Right atrium auricular region (tissue), 2 donors: ENCODE data around the gene SPNS3. TPM values are rescaled to one million over a fixed set of nuclear protein-coding genes. Genes with fewer than 3 reads are reported as not detected.

Source experiments
- DNase-seq: peaks from one replicate; pipeline ENCODE4 v3.0.0-alpha.2; 2019; ENCODE audit warnings: low spot score
- H3K27ac ChIP-seq, 2 donors: fragments of 200-600 bp; sonication (generic); 1 replicate in 1 of 2; 2 replicates in 1 of 2; pipeline ENCODE4 v1.5.1; 2016 to 2019
- H3K27me3 ChIP-seq, 2 donors: fragments of 200-600 bp; sonication (generic); one replicate each; pipeline versions ENCODE4 v1.5.1 to v1.6.0; 2017 to 2019
- H3K36me3 ChIP-seq: fragments of 200-600 bp; sonication (generic); one replicate; pipeline ENCODE4 v1.5.1; 2016
- H3K4me1 ChIP-seq, 2 donors: fragments of 200-600 bp; sonication (generic); one replicate each; pipeline versions ENCODE4 v1.5.1 to v1.6.0; 2017 to 2019
- H3K4me3 ChIP-seq, 2 donors: fragments of 200-600 bp; sonication (generic); 1 replicate in 1 of 2; 2 replicates in 1 of 2; pipeline ENCODE4 v1.5.1; 2017 to 2019; ENCODE audit warnings: mild to moderate bottlenecking in 1 of 2, moderate library complexity in 1 of 2
- H3K9me3 ChIP-seq, 2 donors: fragments of 200-600 bp; sonication (generic); one replicate each; pipeline ENCODE4 v1.5.1; 2019
- total RNA-seq, 2 donors: library from RNA; depleted of rRNA; stranded (reverse); fragments of >200 nt; gene quantifications; one replicate each; pipeline ENCODE4 v1.1.0, GENCODE V29; 2016
- TF ChIP-seq, protein P1 (sequence below), 2 donors: fragments of 200-600 bp; sonication (generic); IDR thresholded peaks; one replicate each; pipeline ENCODE4 v1.5.1; 2019; ENCODE audit warnings: antibody characterized with exemption in 2 of 2

The SPNS3 gene
- total RNA-seq, 2 donors from 2014 or later, result not detected

DNA sequence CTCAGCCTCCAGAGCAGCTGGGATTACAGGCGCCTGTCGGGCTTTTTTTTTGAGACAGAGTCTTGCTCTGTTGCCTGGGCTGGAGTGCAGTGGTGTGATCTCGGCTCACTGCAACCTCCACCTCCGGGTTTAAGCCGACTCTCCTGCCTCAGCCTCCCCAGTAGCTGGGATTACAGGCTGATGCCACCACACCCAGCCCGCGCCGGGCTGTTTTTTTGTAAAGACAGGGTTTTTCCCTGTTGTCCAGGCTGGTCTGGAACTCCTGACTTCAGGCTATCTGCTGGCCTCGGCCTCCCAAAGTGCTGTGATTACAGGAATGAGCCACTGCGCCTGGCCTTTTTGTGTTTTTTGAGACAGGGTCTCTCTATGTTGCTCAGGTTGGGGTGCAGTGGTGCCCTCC is 27.4 kb upstream of the SPNS3 start:
- Histone ChIP-seq H3K27ac (no peak overlapping the region), H3K4me3 (no peak overlapping the region), H3K4me1 (no peaks in the 10 kb centered on the region), H3K36me3 (no peaks in the 10 kb centered on the region), H3K27me3 (no peaks in the 10 kb centered on the region), H3K9me3 (no peaks in the 10 kb centered on the region)
- DNase-seq, result no peak
- TF ChIP-seq, protein P1, sequence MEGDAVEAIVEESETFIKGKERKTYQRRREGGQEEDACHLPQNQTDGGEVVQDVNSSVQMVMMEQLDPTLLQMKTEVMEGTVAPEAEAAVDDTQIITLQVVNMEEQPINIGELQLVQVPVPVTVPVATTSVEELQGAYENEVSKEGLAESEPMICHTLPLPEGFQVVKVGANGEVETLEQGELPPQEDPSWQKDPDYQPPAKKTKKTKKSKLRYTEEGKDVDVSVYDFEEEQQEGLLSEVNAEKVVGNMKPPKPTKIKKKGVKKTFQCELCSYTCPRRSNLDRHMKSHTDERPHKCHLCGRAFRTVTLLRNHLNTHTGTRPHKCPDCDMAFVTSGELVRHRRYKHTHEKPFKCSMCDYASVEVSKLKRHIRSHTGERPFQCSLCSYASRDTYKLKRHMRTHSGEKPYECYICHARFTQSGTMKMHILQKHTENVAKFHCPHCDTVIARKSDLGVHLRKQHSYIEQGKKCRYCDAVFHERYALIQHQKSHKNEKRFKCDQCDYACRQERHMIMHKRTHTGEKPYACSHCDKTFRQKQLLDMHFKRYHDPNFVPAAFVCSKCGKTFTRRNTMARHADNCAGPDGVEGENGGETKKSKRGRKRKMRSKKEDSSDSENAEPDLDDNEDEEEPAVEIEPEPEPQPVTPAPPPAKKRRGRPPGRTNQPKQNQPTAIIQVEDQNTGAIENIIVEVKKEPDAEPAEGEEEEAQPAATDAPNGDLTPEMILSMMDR (IDR thresholded peaks at IDR 0.05), result no peak

DNA sequence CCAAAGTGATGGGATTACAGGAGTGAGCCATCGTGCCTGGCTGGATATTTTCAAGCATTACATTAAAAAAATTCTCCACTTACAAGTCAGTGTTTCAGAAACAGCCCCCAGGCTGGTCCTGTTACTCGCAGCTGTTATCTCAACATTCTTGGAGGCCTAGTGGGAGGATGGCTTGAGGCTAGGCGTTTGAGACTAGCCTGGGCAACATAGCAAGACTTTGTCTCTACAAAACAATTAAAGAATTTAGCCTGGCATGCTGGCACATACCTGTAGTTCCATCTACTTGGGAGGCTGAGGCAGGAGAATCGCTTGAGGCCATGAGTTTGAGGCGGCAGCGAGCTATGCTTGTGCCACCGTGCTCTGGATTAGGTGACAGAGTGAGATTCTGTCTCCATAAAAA is 26.5 kb upstream of the SPNS3 start:
- Histone ChIP-seq H3K4me1 (no peaks in the 10 kb centered on the region), H3K27me3 (no peaks in the 10 kb centered on the region), H3K36me3 (no peaks in the 10 kb centered on the region), H3K27ac (no peak overlapping the region), H3K4me3 (no peak overlapping the region), H3K9me3 (no peaks in the 10 kb centered on the region)
- DNase-seq, result no peak
- TF ChIP-seq, protein P1 (IDR thresholded peaks at IDR 0.05), result no peak

GRCh38 chr17:4407851-4408250 is 25.9 kb upstream of the SPNS3 start:
- H3K27me3 ChIP-seq, result no peaks in the 10 kb centered on the region

DNA sequence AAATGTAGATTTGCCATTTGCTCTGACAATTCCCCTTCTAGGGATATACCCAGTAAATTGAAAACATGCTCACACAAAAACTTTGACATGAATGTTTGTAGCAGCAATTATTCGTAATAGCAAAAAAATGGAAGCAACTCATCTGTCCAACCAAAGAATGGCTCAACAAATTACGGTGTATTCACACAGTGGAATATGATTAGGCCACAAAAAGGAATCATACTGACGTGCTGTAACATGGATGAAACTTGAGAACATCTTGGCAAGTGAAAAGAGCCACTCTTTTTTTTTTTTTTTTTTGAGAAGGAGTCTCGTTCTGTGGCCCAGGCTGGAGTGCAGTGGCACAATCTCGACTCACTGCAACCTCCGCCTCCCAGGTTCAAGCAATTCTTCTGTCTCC is 24.1 kb upstream of the SPNS3 start:
- H3K4me3 ChIP-seq, result no peak overlapping the region
- no peaks in the 10 kb centered on the region for H3K9me3 ChIP-seq
- H3K27ac ChIP-seq, result no peak overlapping the region
- H3K4me1 ChIP-seq, result no peaks in the 10 kb centered on the region
- H3K36me3 ChIP-seq, result no peaks in the 10 kb centered on the region
- TF ChIP-seq, protein P1 (IDR thresholded peaks at IDR 0.05), result no peak
- H3K27me3 ChIP-seq, result no peaks in the 10 kb centered on the region
- DNase-seq, result no peak

More at GRCh38 chr17:4407851-4408250, 25.9 kb upstream of the SPNS3 start:
- no peaks in the 10 kb centered on the region for H3K9me3 ChIP-seq
- no peak overlapping the region for H3K27ac ChIP-seq
- no peaks in the 10 kb centered on the region for H3K36me3 ChIP-seq
- H3K4me3 ChIP-seq, result no peak overlapping the region
- DNase-seq, result no peak
- TF ChIP-seq, protein P1 (IDR thresholded peaks at IDR 0.05), result no peak
- H3K4me1 ChIP-seq, result no peaks in the 10 kb centered on the region

DNA sequence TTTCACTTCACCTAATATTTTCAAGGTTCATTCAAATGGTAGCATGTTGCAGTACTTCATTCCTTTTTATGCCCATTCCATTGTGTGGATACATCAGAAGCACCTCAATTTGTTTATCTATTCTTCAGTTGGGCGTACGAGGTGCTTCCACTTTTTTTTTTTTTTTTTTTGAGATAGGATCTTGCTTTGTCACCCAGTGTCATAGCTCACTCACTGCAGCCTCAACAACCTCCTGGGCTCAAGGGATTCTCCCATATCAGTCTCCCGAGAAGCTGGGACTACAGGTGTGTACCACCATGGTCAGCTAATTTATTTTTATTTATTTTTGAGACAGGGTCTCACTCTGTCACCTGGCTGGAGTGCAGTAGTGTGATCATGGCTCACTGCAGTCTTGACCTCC is 22.5 kb upstream of the SPNS3 start:
- Histone ChIP-seq H3K36me3 (no peaks in the 10 kb centered on the region), H3K4me1 (no peaks in the 10 kb centered on the region), H3K27me3 (no peaks in the 10 kb centered on the region), H3K27ac (no peak overlapping the region), H3K9me3 (no peaks in the 10 kb centered on the region), H3K4me3 (no peak overlapping the region)
- TF ChIP-seq, protein P1 (IDR thresholded peaks at IDR 0.05), result no peak
- DNase-seq, result no peak
